ENCODE measurements around the gene TOP2A. TPM values are rescaled to one million over a fixed set of nuclear protein-coding genes. Genes with fewer than 3 reads are reported as not detected.

TOP2A gene
- total and polyA plus RNA-seq, 9 of the 15 experiments (the other 6 are each of a cell fraction or from before 2014, with no cell fraction given), result 133 to 347 (median 259) TPM

DNA sequence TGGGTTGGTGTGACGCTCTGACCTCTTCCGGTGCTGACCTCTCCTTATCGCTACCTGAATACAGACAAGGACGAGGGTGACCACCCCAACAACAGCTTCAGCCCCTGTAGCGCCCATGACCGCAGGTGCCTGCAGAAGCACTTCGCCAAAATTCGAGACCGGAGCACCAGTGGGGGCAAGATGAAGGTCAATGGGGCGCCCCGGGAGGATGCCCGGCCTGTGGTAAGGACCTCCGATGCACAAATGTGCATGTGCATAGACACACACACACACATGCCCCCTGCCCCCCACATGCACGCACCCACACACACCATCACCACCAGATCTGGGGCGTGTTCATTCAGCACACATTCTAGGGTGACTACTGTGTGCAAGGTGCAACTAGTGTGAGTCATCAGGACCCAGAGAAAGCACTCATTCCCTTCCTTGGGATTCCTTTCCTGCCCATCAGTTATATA, 35.3 kb upstream of the TOP2A start (continued):
- TF ChIP-seq, protein P1, sequence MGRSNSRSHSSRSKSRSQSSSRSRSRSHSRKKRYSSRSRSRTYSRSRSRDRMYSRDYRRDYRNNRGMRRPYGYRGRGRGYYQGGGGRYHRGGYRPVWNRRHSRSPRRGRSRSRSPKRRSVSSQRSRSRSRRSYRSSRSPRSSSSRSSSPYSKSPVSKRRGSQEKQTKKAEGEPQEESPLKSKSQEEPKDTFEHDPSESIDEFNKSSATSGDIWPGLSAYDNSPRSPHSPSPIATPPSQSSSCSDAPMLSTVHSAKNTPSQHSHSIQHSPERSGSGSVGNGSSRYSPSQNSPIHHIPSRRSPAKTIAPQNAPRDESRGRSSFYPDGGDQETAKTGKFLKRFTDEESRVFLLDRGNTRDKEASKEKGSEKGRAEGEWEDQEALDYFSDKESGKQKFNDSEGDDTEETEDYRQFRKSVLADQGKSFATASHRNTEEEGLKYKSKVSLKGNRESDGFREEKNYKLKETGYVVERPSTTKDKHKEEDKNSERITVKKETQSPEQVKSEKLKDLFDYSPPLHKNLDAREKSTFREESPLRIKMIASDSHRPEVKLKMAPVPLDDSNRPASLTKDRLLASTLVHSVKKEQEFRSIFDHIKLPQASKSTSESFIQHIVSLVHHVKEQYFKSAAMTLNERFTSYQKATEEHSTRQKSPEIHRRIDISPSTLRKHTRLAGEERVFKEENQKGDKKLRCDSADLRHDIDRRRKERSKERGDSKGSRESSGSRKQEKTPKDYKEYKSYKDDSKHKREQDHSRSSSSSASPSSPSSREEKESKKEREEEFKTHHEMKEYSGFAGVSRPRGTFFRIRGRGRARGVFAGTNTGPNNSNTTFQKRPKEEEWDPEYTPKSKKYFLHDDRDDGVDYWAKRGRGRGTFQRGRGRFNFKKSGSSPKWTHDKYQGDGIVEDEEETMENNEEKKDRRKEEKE (IDR thresholded peaks at IDR 0.05; ENCODE audit: borderline replicate concordance in 1 of 2, control insufficient read depth in 1 of 2, low read depth in 2 of 2, low read length in 1 of 2), result no peak
- TF ChIP-seq CHD2 (IDR thresholded peaks at IDR 0.05; ENCODE audit: low read depth, low read length) (no peak), SAP30 (IDR thresholded peaks at IDR 0.05; ENCODE audit: borderline replicate concordance, insufficient read depth, low read depth, low read length, poor library complexity, severe bottlenecking) (no peak), ZNF184 (CRISPR knock-in tag; IDR thresholded peaks at IDR 0.05) (no peak), RCOR1 (IDR thresholded peaks at IDR 0.05; ENCODE audit: borderline replicate concordance in 1 of 2, low read depth in 2 of 2, low read length in 2 of 2) (no peak), ZNF644 (tag; IDR thresholded peaks at IDR 0.05; ENCODE audit: low read depth) (no peak), HMGN3 (IDR thresholded peaks at IDR 0.05; ENCODE audit: borderline replicate concordance, extremely low read depth, insufficient read length, low read depth, low read length) (no peak)
- TF ChIP-seq, protein P2, sequence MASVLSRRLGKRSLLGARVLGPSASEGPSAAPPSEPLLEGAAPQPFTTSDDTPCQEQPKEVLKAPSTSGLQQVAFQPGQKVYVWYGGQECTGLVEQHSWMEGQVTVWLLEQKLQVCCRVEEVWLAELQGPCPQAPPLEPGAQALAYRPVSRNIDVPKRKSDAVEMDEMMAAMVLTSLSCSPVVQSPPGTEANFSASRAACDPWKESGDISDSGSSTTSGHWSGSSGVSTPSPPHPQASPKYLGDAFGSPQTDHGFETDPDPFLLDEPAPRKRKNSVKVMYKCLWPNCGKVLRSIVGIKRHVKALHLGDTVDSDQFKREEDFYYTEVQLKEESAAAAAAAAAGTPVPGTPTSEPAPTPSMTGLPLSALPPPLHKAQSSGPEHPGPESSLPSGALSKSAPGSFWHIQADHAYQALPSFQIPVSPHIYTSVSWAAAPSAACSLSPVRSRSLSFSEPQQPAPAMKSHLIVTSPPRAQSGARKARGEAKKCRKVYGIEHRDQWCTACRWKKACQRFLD (CRISPR knock-in tag; IDR thresholded peaks at IDR 0.05), result no peak
- TF ChIP-seq, protein P3, sequence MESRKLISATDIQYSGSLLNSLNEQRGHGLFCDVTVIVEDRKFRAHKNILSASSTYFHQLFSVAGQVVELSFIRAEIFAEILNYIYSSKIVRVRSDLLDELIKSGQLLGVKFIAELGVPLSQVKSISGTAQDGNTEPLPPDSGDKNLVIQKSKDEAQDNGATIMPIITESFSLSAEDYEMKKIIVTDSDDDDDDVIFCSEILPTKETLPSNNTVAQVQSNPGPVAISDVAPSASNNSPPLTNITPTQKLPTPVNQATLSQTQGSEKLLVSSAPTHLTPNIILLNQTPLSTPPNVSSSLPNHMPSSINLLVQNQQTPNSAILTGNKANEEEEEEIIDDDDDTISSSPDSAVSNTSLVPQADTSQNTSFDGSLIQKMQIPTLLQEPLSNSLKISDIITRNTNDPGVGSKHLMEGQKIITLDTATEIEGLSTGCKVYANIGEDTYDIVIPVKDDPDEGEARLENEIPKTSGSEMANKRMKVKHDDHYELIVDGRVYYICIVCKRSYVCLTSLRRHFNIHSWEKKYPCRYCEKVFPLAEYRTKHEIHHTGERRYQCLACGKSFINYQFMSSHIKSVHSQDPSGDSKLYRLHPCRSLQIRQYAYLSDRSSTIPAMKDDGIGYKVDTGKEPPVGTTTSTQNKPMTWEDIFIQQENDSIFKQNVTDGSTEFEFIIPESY (CRISPR knock-in tag; IDR thresholded peaks at IDR 0.05), result no peak
